GM23338 (cell line): Measurements from ENCODE around the gene DPEP2NB. TPM values are rescaled to one million over a fixed set of nuclear protein-coding genes. Genes with fewer than 3 reads are reported as not detected.

Experiments used
- ATAC-seq: fragments of 200-7000 bp; cut with Tn5 transposase; 3 replicates; pipeline ENCODE4 v1.9.1; 2020
- DNase-seq: peaks from one replicate; pipeline ENCODE4 v3.0.0-alpha.2; 2015; ENCODE audit warnings: low spot score
- H2AFZ ChIP-seq: fragments of 200-600 bp; sonication (generic); 2 replicates; pipeline ENCODE4 v1.8.0; 2016; ENCODE audit warnings: antibody characterized with exemption, mild to moderate bottlenecking, moderate library complexity
- H3F3A ChIP-seq: fragments of 200-600 bp; sonication (generic); replicated peaks from 2 replicates; pipeline ENCODE4 v1.8.0; 2017; ENCODE audit warnings: antibody characterized with exemption, mixed run types, low read depth
- H3K27ac ChIP-seq: fragments of 200-600 bp; sonication (generic); 2 replicates; pipeline ENCODE4 v1.6.1; 2016; ENCODE audit warnings: low read depth
- H3K27me3 ChIP-seq: fragments of 200-600 bp; sonication (generic); 2 replicates; pipeline ENCODE4 v1.8.0; 2016; ENCODE audit warnings: mild to moderate bottlenecking, mixed run types, moderate library complexity; ENCODE audit not compliant: insufficient read depth
- H3K36me3 ChIP-seq: fragments of 200-600 bp; sonication (generic); 2 replicates; pipeline ENCODE4 v1.8.0; 2016; ENCODE audit warnings: mild to moderate bottlenecking; ENCODE audit not compliant: insufficient read depth
- H3K4me1 ChIP-seq: fragments of 200-600 bp; sonication (generic); 2 replicates; pipeline ENCODE4 v1.8.0; 2016; ENCODE audit warnings: mild to moderate bottlenecking, moderate library complexity; ENCODE audit not compliant: insufficient read depth
- H3K4me2 ChIP-seq: fragments of 200-600 bp; sonication (generic); 2 replicates; pipeline ENCODE4 v1.7.1; 2017; ENCODE audit warnings: mixed run types
- H3K4me3 ChIP-seq: fragments of 200-600 bp; sonication (generic); 2 replicates; pipeline ENCODE4 v1.6.1; 2016; ENCODE audit warnings: mixed run types
- H3K79me2 ChIP-seq: fragments of 200-600 bp; sonication (generic); replicated peaks from 2 replicates; pipeline ENCODE4 v1.8.0; 2017; ENCODE audit warnings: mild to moderate bottlenecking; ENCODE audit not compliant: insufficient read depth
- H3K9me2 ChIP-seq: fragments of 200-600 bp; sonication (generic); 2 replicates; pipeline ENCODE4 v1.8.0; 2017; ENCODE audit not compliant: insufficient read depth
- H4K20me1 ChIP-seq: fragments of 200-600 bp; sonication (generic); replicated peaks from 2 replicates; pipeline ENCODE4 v1.8.0; 2017; ENCODE audit warnings: mild to moderate bottlenecking; ENCODE audit not compliant: insufficient read depth
- H3K27ac Mint-ChIP-seq: 2 replicates; pipeline ENCODE4 v1.8.0; 2020; ENCODE audit warnings: inconsistent platforms, mild to moderate bottlenecking, moderate library complexity, mixed read lengths
- H3K27me3 Mint-ChIP-seq: 3 replicates; pipeline ENCODE4 v1.8.0; 2022; ENCODE audit warnings: low read depth, mild to moderate bottlenecking, moderate library complexity, mixed read lengths, inconsistent platforms; ENCODE audit not compliant: insufficient read depth, poor library complexity
- H3K36me3 Mint-ChIP-seq: 3 replicates; pipeline ENCODE4 v1.8.0; 2021; ENCODE audit warnings: low read depth, mild to moderate bottlenecking, inconsistent platforms, moderate library complexity, mixed read lengths
- H3K4me1 Mint-ChIP-seq: 3 replicates; pipeline ENCODE4 v1.8.0; 2020; ENCODE audit warnings: mild to moderate bottlenecking, inconsistent platforms, mixed read lengths
- H3K4me3 Mint-ChIP-seq: 3 replicates; pipeline ENCODE4 v1.8.0; 2021; ENCODE audit warnings: moderate library complexity, mild to moderate bottlenecking, inconsistent platforms, mixed read lengths
- H3K9me3 Mint-ChIP-seq: 3 replicates; pipeline ENCODE4 v1.8.0; 2020; ENCODE audit warnings: moderate library complexity, mild to moderate bottlenecking, inconsistent platforms, mixed read lengths
- CREB1 ChIP-seq: fragments of 250-450 bp; sonication (Bioruptor Pico); IDR thresholded peaks from 2 replicates; pipeline ENCODE4 v1.5.0; 2020; ENCODE audit warnings: low read depth, mild to moderate bottlenecking, moderate library complexity
- ETS1 ChIP-seq: IDR thresholded peaks from 2 replicates; pipeline ENCODE4 v1.6.1; 2016; ENCODE audit warnings: antibody characterized with exemption
- NANOG ChIP-seq: IDR thresholded peaks from 2 replicates; pipeline ENCODE4 v1.6.1; 2016; ENCODE audit warnings: antibody characterized with exemption, borderline replicate concordance
- POLR2AphosphoS5 ChIP-seq: IDR thresholded peaks from 2 replicates; pipeline ENCODE4 v1.6.1; 2016; ENCODE audit warnings: antibody characterized with exemption, low read depth
- ZNF331 ChIP-seq: fragments of 250-450 bp; sonication (Bioruptor Pico); IDR thresholded peaks from 2 replicates; pipeline ENCODE4 v1.5.0; 2020; ENCODE audit warnings: low read depth, mild to moderate bottlenecking, moderate library complexity
- ZNF462 ChIP-seq: fragments of 250-450 bp; sonication (Bioruptor Pico); IDR thresholded peaks from 2 replicates; pipeline ENCODE4 v1.5.0; 2020; ENCODE audit warnings: mild to moderate bottlenecking, moderate library complexity
- polyA plus RNA-seq: library from polyadenylated mRNA; unstranded; fragments of >200 nt; fragmentation: Nextera tagmentation; extraction: Ambion mirVana; gene quantifications from 2 replicates; pipeline ENCODE4 v1.2.1, GENCODE V29; 2016
- total RNA-seq: library from RNA; depleted of rRNA; stranded (reverse); fragments of >200 nt; shearing (Covaris generic); gene quantifications from 2 replicates; pipeline ENCODE4 v1.2.3, GENCODE V29; 2014
- TF ChIP-seq, protein P1 (sequence below): IDR thresholded peaks from one replicate; pipeline ENCODE4 v1.6.1; 2018; ENCODE audit warnings: antibody characterized with exemption; ENCODE audit not compliant: unreplicated experiment

The DPEP2NB gene
- total and polyA plus RNA-seq, 2 experiments from 2014 or later = not detected

DNA sequence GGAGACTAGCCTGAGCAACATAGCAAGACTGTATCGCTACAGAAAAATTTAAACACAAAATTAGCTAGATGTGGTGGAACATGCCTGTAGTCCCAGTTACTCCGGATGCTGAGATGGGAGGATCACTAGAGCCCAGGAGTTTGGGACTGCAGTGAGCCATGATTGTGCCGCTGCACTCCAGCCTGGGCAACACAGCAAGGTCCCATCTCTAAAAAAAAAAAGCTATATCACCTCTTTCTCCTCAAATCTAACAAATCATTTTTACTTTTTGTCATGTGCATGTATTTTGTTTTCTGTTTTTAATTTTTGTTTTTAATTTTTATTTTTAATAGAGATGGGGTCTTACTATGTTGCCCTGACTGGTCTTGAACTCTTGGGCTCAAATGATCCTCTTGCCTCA is 13.3 kb upstream of the DPEP2NB start (continued):
- TF ChIP-seq ZNF462 = no peak
- no peak for TF ChIP-seq ZNF331 (CRISPR knock-in tag)

GRCh38 chr16:68022728-68023537 is 7.2 kb upstream of the DPEP2NB start, which contains the start of the genes DDX28 and DUS2:
Gene DDX28 (minus strand): TSS chr16:68023232. CDS start chr16:68023202, 30 bp downstream.
Gene DUS2 (plus strand): TSS chr16:68023284. CDS start chr16:68038024, 14,740 bp downstream.
- Histone ChIP-seq H3K36me3 (no peaks in the 10 kb centered on the region), H3K4me2 (peak within 1 kb of the TSS; percentile 99), H3K9me2 (no peaks in the 10 kb centered on the region), H3F3A (peaks cover 6% of the 10 kb centered on the region; the same call in 1 of the 2 replicates), H2AFZ (peak within 1 kb of the TSS; percentile 97), H3K27ac (peak within 1 kb of the TSS; percentile 97), H3K4me1 (peaks cover 15% of the 10 kb centered on the region; the same call in 1 of the 2 replicates), H3K79me2 (peaks cover 33% of the 10 kb centered on the region), H3K4me3 (peak within 1 kb of the TSS; percentile 99), H3K27me3 (no peaks in the 10 kb centered on the region), H4K20me1 (no peaks in the 10 kb centered on the region; the same call in 1 of the 2 replicates)
- Mint-ChIP-seq H3K4me3 (peak within 1 kb of the TSS; percentile 100), H3K9me3 (no peaks in the 10 kb centered on the region; the same call in 2 of the 3 replicates), H3K36me3 (peaks cover 25% of the 10 kb centered on the region), H3K27me3 (peaks cover 3% of the 10 kb centered on the region), H3K4me1 (peaks cover 11% of the 10 kb centered on the region; the same call in 2 of the 3 replicates), H3K27ac (peak within 1 kb of the TSS; percentile 99)
- TF ChIP-seq NANOG (no peak), ETS1 (peak; percentile 84), CREB1 (CRISPR knock-in tag) (peak; percentile 99), POLR2AphosphoS5 (peak; percentile 86)
- TF ChIP-seq, protein P1, sequence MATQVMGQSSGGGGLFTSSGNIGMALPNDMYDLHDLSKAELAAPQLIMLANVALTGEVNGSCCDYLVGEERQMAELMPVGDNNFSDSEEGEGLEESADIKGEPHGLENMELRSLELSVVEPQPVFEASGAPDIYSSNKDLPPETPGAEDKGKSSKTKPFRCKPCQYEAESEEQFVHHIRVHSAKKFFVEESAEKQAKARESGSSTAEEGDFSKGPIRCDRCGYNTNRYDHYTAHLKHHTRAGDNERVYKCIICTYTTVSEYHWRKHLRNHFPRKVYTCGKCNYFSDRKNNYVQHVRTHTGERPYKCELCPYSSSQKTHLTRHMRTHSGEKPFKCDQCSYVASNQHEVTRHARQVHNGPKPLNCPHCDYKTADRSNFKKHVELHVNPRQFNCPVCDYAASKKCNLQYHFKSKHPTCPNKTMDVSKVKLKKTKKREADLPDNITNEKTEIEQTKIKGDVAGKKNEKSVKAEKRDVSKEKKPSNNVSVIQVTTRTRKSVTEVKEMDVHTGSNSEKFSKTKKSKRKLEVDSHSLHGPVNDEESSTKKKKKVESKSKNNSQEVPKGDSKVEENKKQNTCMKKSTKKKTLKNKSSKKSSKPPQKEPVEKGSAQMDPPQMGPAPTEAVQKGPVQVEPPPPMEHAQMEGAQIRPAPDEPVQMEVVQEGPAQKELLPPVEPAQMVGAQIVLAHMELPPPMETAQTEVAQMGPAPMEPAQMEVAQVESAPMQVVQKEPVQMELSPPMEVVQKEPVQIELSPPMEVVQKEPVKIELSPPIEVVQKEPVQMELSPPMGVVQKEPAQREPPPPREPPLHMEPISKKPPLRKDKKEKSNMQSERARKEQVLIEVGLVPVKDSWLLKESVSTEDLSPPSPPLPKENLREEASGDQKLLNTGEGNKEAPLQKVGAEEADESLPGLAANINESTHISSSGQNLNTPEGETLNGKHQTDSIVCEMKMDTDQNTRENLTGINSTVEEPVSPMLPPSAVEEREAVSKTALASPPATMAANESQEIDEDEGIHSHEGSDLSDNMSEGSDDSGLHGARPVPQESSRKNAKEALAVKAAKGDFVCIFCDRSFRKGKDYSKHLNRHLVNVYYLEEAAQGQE = no peak
- peak; percentile 96 for DNase-seq
- peak; percentile 89 for ATAC-seq
